ENCODE data around the gene ADARB2. TPM values are rescaled to one million over a fixed set of nuclear protein-coding genes. Genes with fewer than 3 reads are reported as not detected.

Gene ADARB2
- polyA plus RNA-seq, 1 of the 3 experiments (the other 2 are of a cell fraction): not detected

DNA sequence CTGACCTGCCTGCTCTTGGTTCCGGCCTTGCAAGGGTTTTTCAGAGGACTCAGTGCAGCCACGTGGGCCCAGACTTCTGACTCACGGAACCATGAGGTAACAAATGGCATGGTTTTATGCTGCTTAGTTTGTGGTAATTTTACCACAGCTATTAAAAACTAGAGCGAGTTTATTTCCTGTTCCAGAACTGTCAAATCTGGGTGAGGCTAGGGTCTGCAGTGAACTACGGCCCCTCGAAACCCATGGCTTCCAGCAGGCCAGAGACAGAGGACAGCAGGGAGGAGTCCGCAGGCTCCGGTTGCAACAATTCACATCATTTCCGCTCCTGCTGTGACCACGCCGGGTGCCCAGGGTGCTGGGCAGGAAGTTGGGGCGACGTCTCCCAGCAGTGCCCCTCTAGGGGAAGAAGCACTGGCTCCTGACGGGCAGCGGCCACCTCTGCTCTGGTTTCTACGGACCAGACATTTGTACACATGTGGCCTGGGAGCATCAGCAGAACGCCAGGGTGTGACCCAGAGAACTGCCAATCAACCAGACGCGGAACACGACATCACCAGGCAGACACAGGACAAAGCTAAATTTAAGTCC is 74.8 kb downstream of the ADARB2 start:
- POLR2A ChIA-PET: no interaction called here
- H3K9me3 ChIP-seq: no peaks in the 10 kb centered on the region
- no peak overlapping the region for H2AFZ ChIP-seq (ENCODE audit: low read depth)
- no peak overlapping the region for H3K4me2 ChIP-seq
- peaks cover 0 to 3% of the 10 kb centered on the region in 2 experiments; a peak in 1 of 4 replicates for H3K4me1 ChIP-seq (ENCODE audit: control insufficient read depth in 1 of 2, insufficient read depth in 2 of 2, low read depth in 1 of 2, low read length in 1 of 2)
- CTCF ChIA-PET: no interaction called here
- H3K9ac ChIP-seq: no peak overlapping the region
- H3K36me3 ChIP-seq (replicated peaks in 1 of 2; ENCODE audit: control insufficient read depth in 1 of 2, insufficient read depth in 2 of 2, low read length in 1 of 2): no peaks in the 10 kb centered on the region
- no peaks in the 10 kb centered on the region for H3K79me2 ChIP-seq (ENCODE audit: insufficient read depth)
- no peaks in the 10 kb centered on the region for H3K27me3 ChIP-seq (ENCODE audit: insufficient read depth)
- H3K27ac ChIP-seq (ENCODE audit: low read depth in 2 of 2, low read length in 1 of 2): no peak overlapping the region
- H4K20me1 ChIP-seq (ENCODE audit: insufficient read depth): no peaks in the 10 kb centered on the region
- WGBS (ENCODE audit: low lambda C conversion rate): 53% methylated on average over 7 of the region's 20 CpGs
- H3F3A ChIP-seq (replicated peaks; ENCODE audit: insufficient read depth): no peaks in the 10 kb centered on the region
- TF ChIP-seq POLR2AphosphoS5 (IDR thresholded peaks at IDR 0.05; ENCODE audit: low read depth, low read length) (no peak), YY1 (IDR thresholded peaks at IDR 0.05; ENCODE audit: low read depth) (no peak), FOXJ3 (CRISPR knock-in tag; IDR thresholded peaks at IDR 0.05) (no peak), NFIC (IDR thresholded peaks at IDR 0.05; ENCODE audit: borderline replicate concordance) (no peak), TAF1 (IDR thresholded peaks at IDR 0.05; ENCODE audit: borderline replicate concordance, low read depth, low read length) (no peak), RCOR1 (IDR thresholded peaks at IDR 0.05; ENCODE audit: low read length) (no peak), NRF1 (IDR thresholded peaks at IDR 0.05; ENCODE audit: low read depth, low read length) (no peak), RAD21 (IDR thresholded peaks at IDR 0.05; ENCODE audit: low read length) (no peak), RXRA (IDR thresholded peaks at IDR 0.05; ENCODE audit: borderline replicate concordance, low read depth) (no peak), MEF2A (IDR thresholded peaks at IDR 0.05; ENCODE audit: borderline replicate concordance, low read depth) (no peak), FOXM1 (IDR thresholded peaks at IDR 0.05; ENCODE audit: low read depth) (no peak), CHD2 (IDR thresholded peaks at IDR 0.05; ENCODE audit: low read length, partially characterized antibody) (no peak), EZH2phosphoT487 (IDR thresholded peaks at IDR 0.05; ENCODE audit: borderline replicate concordance, low read depth) (no peak), GABPA (IDR thresholded peaks at IDR 0.05; ENCODE audit: low read depth) (no peak), TEAD4 (IDR thresholded peaks at IDR 0.05; ENCODE audit: borderline replicate concordance, insufficient read depth) (no peak)
- TF ChIP-seq, protein P1, sequence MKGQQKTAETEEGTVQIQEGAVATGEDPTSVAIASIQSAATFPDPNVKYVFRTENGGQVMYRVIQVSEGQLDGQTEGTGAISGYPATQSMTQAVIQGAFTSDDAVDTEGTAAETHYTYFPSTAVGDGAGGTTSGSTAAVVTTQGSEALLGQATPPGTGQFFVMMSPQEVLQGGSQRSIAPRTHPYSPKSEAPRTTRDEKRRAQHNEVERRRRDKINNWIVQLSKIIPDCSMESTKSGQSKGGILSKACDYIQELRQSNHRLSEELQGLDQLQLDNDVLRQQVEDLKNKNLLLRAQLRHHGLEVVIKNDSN (IDR thresholded peaks at IDR 0.05; ENCODE audit: borderline replicate concordance, low read depth): no peak
- TF ChIP-seq, protein P2, sequence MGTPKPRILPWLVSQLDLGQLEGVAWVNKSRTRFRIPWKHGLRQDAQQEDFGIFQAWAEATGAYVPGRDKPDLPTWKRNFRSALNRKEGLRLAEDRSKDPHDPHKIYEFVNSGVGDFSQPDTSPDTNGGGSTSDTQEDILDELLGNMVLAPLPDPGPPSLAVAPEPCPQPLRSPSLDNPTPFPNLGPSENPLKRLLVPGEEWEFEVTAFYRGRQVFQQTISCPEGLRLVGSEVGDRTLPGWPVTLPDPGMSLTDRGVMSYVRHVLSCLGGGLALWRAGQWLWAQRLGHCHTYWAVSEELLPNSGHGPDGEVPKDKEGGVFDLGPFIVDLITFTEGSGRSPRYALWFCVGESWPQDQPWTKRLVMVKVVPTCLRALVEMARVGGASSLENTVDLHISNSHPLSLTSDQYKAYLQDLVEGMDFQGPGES (IDR thresholded peaks at IDR 0.05; ENCODE audit: low read depth, low read length): no peak
- TF ChIP-seq, protein P3, sequence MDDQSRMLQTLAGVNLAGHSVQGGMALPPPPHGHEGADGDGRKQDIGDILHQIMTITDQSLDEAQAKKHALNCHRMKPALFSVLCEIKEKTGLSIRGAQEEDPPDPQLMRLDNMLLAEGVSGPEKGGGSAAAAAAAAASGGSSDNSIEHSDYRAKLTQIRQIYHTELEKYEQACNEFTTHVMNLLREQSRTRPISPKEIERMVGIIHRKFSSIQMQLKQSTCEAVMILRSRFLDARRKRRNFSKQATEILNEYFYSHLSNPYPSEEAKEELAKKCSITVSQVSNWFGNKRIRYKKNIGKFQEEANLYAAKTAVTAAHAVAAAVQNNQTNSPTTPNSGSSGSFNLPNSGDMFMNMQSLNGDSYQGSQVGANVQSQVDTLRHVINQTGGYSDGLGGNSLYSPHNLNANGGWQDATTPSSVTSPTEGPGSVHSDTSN (IDR thresholded peaks at IDR 0.05): no peak
- TF ChIP-seq, protein P4, sequence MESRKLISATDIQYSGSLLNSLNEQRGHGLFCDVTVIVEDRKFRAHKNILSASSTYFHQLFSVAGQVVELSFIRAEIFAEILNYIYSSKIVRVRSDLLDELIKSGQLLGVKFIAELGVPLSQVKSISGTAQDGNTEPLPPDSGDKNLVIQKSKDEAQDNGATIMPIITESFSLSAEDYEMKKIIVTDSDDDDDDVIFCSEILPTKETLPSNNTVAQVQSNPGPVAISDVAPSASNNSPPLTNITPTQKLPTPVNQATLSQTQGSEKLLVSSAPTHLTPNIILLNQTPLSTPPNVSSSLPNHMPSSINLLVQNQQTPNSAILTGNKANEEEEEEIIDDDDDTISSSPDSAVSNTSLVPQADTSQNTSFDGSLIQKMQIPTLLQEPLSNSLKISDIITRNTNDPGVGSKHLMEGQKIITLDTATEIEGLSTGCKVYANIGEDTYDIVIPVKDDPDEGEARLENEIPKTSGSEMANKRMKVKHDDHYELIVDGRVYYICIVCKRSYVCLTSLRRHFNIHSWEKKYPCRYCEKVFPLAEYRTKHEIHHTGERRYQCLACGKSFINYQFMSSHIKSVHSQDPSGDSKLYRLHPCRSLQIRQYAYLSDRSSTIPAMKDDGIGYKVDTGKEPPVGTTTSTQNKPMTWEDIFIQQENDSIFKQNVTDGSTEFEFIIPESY (IDR thresholded peaks at IDR 0.05; ENCODE audit: borderline replicate concordance, low read depth): no peak
- H3K4me3 ChIP-seq (ENCODE audit: low read depth in 2 of 2, low read length in 1 of 2): no peak overlapping the region
- no peak for DNase-seq
- H3K9me2 ChIP-seq: no peaks in the 10 kb centered on the region
